GM23338 (cell line): Measurements from ENCODE around the gene TUBA8.

ENCODE experiments used
- CREB1 ChIP-seq: fragments of 250-450 bp; sonication (Bioruptor Pico); IDR thresholded peaks from 2 replicates; pipeline ENCODE4 v1.5.0; 2020; ENCODE audit warnings: low read depth, mild to moderate bottlenecking, moderate library complexity
- EZH2 ChIP-seq: fragments of 200-600 bp; sonication (generic); IDR thresholded peaks from one replicate; pipeline ENCODE4 v1.8.0; 2017; ENCODE audit warnings: antibody characterized with exemption, mild to moderate bottlenecking, low read depth; ENCODE audit not compliant: unreplicated experiment
- EZH2phosphoT487 ChIP-seq: fragments of 200-600 bp; sonication (generic); IDR thresholded peaks from one replicate; pipeline ENCODE4 v1.8.1; 2018; ENCODE audit warnings: antibody characterized with exemption; ENCODE audit not compliant: unreplicated experiment
- JUNB ChIP-seq: IDR thresholded peaks from one replicate; pipeline ENCODE4 v1.6.1; 2016; ENCODE audit warnings: antibody characterized with exemption; ENCODE audit not compliant: unreplicated experiment
- NANOG ChIP-seq: IDR thresholded peaks from 2 replicates; pipeline ENCODE4 v1.6.1; 2016; ENCODE audit warnings: antibody characterized with exemption, borderline replicate concordance
- POLR2AphosphoS5 ChIP-seq: IDR thresholded peaks from 2 replicates; pipeline ENCODE4 v1.6.1; 2016; ENCODE audit warnings: antibody characterized with exemption, low read depth
- STAT1 ChIP-seq: IDR thresholded peaks from one replicate; pipeline ENCODE4 v1.6.1; 2016; ENCODE audit warnings: antibody characterized with exemption; ENCODE audit not compliant: unreplicated experiment
- ZNF114 ChIP-seq: fragments of 250-450 bp; sonication (Bioruptor Pico); IDR thresholded peaks from 2 replicates; pipeline ENCODE4 v1.5.0; 2020; ENCODE audit warnings: mild to moderate bottlenecking, moderate library complexity
- ZNF331 ChIP-seq: fragments of 250-450 bp; sonication (Bioruptor Pico); IDR thresholded peaks from 2 replicates; pipeline ENCODE4 v1.5.0; 2020; ENCODE audit warnings: low read depth, mild to moderate bottlenecking, moderate library complexity
- TF ChIP-seq, protein P1 (sequence below), 2 experiments: fragments of 200-600 bp in 1 of 2; sonication (generic) in 1 of 2; conservative IDR thresholded peaks; 2 replicates each; pipeline versions ENCODE4 v1.5.1 to v1.6.1; 2016 to 2017; ENCODE audit warnings: antibody characterized with exemption in 2 of 2, low read depth in 2 of 2, mild to moderate bottlenecking in 2 of 2, moderate library complexity in 1 of 2
- TF ChIP-seq, protein P2 (sequence below): IDR thresholded peaks from one replicate; pipeline ENCODE4 v1.6.1; 2018; ENCODE audit warnings: antibody characterized with exemption; ENCODE audit not compliant: unreplicated experiment
- TF ChIP-seq, protein P3 (sequence below): fragments of 250-450 bp; sonication (Bioruptor Pico); IDR thresholded peaks from 2 replicates; pipeline ENCODE4 v1.5.0; 2020; ENCODE audit warnings: mild to moderate bottlenecking, moderate library complexity
- TF ChIP-seq, protein P4 (sequence below): IDR thresholded peaks from 2 replicates; pipeline ENCODE4 v1.6.1; 2016; ENCODE audit warnings: antibody characterized with exemption

DNA sequence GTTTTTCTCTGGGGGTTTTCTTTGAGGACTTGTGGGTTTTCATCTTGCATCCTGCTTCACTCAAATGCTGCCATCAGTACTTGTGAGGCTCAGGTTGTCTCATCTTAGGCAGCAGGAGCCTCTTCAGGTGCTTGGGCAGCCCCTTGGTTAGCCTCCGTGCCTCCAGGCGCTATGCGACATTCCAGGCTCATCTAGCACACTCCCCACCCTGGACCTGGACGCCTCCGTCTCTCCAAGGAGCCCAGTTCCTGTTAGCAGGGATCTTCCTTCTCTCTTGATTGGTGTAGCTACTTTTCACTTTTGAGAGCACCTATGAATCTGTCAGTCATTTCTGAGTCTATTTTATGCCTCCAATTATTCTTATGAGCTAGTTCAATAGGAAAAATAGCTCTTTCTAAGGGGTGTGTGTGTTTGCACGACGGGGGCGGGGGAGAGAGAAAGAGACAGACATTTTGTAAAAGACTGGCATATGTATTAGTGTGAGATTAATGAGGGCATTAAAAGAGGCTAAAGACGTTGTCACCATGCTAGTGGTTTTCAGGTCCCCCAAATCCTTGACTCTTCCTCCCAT, 7.8 kb downstream of the TUBA8 start:
- no peak for TF ChIP-seq EZH2
- TF ChIP-seq, protein P1, sequence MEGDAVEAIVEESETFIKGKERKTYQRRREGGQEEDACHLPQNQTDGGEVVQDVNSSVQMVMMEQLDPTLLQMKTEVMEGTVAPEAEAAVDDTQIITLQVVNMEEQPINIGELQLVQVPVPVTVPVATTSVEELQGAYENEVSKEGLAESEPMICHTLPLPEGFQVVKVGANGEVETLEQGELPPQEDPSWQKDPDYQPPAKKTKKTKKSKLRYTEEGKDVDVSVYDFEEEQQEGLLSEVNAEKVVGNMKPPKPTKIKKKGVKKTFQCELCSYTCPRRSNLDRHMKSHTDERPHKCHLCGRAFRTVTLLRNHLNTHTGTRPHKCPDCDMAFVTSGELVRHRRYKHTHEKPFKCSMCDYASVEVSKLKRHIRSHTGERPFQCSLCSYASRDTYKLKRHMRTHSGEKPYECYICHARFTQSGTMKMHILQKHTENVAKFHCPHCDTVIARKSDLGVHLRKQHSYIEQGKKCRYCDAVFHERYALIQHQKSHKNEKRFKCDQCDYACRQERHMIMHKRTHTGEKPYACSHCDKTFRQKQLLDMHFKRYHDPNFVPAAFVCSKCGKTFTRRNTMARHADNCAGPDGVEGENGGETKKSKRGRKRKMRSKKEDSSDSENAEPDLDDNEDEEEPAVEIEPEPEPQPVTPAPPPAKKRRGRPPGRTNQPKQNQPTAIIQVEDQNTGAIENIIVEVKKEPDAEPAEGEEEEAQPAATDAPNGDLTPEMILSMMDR (conservative IDR thresholded peaks at IDR 0.05; ENCODE audit: low read depth in 2 of 2): no peak
- TF ChIP-seq POLR2AphosphoS5: no peak
- TF ChIP-seq EZH2phosphoT487: no peak
- TF ChIP-seq, protein P2, sequence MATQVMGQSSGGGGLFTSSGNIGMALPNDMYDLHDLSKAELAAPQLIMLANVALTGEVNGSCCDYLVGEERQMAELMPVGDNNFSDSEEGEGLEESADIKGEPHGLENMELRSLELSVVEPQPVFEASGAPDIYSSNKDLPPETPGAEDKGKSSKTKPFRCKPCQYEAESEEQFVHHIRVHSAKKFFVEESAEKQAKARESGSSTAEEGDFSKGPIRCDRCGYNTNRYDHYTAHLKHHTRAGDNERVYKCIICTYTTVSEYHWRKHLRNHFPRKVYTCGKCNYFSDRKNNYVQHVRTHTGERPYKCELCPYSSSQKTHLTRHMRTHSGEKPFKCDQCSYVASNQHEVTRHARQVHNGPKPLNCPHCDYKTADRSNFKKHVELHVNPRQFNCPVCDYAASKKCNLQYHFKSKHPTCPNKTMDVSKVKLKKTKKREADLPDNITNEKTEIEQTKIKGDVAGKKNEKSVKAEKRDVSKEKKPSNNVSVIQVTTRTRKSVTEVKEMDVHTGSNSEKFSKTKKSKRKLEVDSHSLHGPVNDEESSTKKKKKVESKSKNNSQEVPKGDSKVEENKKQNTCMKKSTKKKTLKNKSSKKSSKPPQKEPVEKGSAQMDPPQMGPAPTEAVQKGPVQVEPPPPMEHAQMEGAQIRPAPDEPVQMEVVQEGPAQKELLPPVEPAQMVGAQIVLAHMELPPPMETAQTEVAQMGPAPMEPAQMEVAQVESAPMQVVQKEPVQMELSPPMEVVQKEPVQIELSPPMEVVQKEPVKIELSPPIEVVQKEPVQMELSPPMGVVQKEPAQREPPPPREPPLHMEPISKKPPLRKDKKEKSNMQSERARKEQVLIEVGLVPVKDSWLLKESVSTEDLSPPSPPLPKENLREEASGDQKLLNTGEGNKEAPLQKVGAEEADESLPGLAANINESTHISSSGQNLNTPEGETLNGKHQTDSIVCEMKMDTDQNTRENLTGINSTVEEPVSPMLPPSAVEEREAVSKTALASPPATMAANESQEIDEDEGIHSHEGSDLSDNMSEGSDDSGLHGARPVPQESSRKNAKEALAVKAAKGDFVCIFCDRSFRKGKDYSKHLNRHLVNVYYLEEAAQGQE: no peak
- TF ChIP-seq JUNB: no peak
- no peak for TF ChIP-seq ZNF331 (CRISPR knock-in tag)
- TF ChIP-seq CREB1 (CRISPR knock-in tag): no peak
- TF ChIP-seq STAT1: no peak
- TF ChIP-seq, protein P3, sequence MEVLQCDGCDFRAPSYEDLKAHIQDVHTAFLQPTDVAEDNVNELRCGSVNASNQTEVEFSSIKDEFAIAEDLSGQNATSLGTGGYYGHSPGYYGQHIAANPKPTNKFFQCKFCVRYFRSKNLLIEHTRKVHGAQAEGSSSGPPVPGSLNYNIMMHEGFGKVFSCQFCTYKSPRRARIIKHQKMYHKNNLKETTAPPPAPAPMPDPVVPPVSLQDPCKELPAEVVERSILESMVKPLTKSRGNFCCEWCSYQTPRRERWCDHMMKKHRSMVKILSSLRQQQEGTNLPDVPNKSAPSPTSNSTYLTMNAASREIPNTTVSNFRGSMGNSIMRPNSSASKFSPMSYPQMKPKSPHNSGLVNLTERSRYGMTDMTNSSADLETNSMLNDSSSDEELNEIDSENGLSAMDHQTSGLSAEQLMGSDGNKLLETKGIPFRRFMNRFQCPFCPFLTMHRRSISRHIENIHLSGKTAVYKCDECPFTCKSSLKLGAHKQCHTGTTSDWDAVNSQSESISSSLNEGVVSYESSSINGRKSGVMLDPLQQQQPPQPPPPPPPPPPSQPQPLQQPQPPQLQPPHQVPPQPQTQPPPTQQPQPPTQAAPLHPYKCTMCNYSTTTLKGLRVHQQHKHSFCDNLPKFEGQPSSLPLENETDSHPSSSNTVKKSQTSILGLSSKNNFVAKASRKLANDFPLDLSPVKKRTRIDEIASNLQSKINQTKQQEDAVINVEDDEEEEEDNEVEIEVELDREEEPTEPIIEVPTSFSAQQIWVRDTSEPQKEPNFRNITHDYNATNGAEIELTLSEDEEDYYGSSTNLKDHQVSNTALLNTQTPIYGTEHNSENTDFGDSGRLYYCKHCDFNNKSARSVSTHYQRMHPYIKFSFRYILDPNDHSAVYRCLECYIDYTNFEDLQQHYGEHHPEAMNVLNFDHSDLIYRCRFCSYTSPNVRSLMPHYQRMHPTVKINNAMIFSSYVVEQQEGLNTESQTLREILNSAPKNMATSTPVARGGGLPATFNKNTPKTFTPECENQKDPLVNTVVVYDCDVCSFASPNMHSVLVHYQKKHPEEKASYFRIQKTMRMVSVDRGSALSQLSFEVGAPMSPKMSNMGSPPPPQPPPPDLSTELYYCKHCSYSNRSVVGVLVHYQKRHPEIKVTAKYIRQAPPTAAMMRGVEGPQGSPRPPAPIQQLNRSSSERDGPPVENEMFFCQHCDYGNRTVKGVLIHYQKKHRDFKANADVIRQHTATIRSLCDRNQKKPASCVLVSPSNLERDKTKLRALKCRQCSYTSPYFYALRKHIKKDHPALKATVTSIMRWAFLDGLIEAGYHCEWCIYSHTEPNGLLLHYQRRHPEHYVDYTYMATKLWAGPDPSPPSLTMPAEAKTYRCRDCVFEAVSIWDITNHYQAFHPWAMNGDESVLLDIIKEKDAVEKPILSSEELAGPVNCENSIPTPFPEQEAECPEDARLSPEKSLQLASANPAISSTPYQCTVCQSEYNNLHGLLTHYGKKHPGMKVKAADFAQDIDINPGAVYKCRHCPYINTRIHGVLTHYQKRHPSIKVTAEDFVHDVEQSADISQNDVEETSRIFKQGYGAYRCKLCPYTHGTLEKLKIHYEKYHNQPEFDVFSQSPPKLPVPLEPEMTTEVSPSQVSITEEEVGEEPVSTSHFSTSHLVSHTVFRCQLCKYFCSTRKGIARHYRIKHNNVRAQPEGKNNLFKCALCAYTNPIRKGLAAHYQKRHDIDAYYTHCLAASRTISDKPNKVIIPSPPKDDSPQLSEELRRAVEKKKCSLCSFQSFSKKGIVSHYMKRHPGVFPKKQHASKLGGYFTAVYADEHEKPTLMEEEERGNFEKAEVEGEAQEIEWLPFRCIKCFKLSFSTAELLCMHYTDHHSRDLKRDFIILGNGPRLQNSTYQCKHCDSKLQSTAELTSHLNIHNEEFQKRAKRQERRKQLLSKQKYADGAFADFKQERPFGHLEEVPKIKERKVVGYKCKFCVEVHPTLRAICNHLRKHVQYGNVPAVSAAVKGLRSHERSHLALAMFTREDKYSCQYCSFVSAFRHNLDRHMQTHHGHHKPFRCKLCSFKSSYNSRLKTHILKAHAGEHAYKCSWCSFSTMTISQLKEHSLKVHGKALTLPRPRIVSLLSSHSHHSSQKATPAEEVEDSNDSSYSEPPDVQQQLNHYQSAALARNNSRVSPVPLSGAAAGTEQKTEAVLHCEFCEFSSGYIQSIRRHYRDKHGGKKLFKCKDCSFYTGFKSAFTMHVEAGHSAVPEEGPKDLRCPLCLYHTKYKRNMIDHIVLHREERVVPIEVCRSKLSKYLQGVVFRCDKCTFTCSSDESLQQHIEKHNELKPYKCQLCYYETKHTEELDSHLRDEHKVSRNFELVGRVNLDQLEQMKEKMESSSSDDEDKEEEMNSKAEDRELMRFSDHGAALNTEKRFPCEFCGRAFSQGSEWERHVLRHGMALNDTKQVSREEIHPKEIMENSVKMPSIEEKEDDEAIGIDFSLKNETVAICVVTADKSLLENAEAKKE (CRISPR knock-in tag): no peak
- TF ChIP-seq, protein P4, sequence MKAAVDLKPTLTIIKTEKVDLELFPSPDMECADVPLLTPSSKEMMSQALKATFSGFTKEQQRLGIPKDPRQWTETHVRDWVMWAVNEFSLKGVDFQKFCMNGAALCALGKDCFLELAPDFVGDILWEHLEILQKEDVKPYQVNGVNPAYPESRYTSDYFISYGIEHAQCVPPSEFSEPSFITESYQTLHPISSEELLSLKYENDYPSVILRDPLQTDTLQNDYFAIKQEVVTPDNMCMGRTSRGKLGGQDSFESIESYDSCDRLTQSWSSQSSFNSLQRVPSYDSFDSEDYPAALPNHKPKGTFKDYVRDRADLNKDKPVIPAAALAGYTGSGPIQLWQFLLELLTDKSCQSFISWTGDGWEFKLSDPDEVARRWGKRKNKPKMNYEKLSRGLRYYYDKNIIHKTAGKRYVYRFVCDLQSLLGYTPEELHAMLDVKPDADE: no peak
- no peak for TF ChIP-seq ZNF114 (CRISPR knock-in tag)
- TF ChIP-seq NANOG: no peak
